Fibroblast of pulmonary artery (primary cell): ENCODE results near the gene LENG1.
A peak's percentile ranks its signal among the peaks of the same experiment; 100 is the strongest.

Experiments used
- DNase-seq: peaks from one replicate; pipeline ENCODE4 v3.0.0-alpha.2; 2010; ENCODE audit warnings: low read depth
- H3K4me3 ChIP-seq: replicated peaks from 2 replicates; pipeline ENCODE4 v1.5.1; 2011; ENCODE audit warnings: low read depth, mild to moderate bottlenecking, control low read depth, low read length, moderate library complexity
- TF ChIP-seq, protein P1 (sequence below): IDR thresholded peaks from 2 replicates; pipeline ENCODE4 v1.5.1; 2011; ENCODE audit warnings: mild to moderate bottlenecking, control low read depth, low read length, inconsistent platforms; ENCODE audit errors: missing control alignments

The LENG1 gene

DNA sequence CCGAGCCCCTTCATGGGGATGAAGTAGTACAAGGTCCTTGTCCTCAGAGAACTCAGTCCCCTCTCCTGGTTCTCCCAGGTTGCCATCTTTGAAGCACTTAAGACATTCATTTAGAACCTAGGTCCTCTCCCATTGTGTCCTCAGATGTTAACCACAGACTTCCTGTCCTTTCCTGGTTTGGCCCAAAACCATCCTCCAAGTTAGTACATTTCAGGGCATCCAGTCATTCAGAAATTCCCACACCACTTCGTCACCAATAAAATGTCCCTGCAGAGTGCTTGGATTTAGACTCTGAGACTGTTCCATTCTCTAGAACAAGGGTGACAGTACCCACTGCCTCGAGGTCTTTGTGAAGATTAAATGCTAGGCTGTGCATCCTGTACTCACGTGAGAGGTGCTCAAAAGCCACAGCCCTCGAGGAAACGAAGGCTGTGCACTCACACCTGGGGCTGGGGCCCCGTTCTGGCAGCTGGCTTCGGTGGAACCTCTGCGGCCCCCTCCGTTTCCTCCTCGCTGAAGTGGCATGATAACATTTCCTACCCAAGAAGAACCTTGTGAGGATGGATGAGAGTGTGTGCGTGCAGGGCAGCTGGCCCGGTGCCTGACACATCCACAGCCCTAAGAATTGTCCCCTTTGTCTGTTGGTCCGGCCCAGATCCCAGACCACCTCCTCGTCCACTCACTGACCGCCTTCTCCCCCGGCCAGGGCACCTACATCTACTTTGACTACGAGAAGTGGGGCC lies 4.7 kb downstream of the LENG1 start:
- DNase-seq: peak; percentile 33
- no peak overlapping the region for H3K4me3 ChIP-seq
- TF ChIP-seq, protein P1, sequence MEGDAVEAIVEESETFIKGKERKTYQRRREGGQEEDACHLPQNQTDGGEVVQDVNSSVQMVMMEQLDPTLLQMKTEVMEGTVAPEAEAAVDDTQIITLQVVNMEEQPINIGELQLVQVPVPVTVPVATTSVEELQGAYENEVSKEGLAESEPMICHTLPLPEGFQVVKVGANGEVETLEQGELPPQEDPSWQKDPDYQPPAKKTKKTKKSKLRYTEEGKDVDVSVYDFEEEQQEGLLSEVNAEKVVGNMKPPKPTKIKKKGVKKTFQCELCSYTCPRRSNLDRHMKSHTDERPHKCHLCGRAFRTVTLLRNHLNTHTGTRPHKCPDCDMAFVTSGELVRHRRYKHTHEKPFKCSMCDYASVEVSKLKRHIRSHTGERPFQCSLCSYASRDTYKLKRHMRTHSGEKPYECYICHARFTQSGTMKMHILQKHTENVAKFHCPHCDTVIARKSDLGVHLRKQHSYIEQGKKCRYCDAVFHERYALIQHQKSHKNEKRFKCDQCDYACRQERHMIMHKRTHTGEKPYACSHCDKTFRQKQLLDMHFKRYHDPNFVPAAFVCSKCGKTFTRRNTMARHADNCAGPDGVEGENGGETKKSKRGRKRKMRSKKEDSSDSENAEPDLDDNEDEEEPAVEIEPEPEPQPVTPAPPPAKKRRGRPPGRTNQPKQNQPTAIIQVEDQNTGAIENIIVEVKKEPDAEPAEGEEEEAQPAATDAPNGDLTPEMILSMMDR: no peak

DNA sequence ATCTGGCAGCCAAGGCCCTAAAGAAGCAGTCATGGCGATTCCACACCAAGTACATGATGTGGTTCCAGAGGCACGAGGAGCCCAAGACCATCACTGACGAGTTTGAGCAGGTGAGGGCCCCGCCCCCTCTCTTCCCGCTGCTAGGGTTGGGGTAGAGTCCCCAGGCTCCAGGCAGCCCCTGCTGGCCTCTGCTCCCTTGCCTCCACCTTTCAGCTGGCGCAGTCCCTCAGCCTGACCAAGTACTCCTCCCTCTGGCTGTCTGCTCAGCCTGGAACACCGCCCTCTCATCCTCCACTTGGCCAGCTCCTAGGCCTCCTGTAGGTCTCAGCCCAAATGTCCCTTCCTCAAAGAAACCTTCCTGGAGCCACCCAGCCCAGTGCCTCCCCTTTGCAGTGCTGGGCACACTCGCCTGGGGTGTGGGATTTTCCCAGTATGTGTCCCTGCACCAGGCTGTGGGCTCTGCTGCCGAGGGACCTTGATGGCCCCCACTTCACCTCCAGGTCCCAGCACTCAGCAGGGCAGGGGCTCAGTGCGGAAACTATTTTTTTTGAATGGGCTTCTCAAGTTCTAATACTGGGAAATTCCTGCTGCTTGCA lies 5.7 kb downstream of the LENG1 start:
- TF ChIP-seq, protein P1: no peak
- H3K4me3 ChIP-seq: no peak overlapping the region
- no peak for DNase-seq

DNA sequence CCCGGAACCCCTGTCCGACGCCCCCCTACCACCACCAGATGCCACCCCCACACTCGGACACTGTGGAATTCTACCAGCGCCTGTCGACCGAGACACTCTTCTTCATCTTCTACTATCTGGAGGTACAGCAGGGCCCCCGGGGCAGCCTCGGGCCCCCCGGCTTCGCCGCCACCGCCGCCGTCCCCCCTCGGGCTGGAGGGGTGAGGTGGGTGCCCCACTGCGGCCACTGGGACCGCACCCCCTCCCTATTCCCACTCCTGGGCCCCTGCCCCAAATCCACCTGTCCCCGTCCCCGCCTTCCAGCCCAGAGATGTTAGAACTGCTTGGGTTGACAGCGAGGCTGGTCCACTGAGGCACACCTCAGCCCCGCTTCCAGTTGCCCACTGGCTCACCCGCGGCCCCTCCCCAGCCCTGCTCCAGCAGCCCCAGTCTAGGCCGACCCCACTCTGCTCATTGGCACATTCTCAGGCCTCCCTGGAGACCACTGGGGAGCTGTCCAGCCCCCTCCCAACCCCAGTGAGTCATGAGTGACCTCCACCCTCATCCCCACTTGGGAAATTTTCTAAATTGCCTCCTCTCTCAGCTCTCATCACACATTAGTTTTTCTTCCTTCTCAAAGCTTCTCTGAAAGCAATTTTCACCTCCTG lies 6.5 kb downstream of the LENG1 start:
- no peak for DNase-seq
- no peak overlapping the region for H3K4me3 ChIP-seq
- TF ChIP-seq, protein P1: no peak

GRCh38 chr19:54152267-54152666 lies 7.3 kb downstream of the LENG1 start:
- no peak for DNase-seq
- no peak overlapping the region for H3K4me3 ChIP-seq
- TF ChIP-seq, protein P1: no peak

GRCh38 chr19:54151362-54152035 lies 8.0 kb downstream of the LENG1 start:
- TF ChIP-seq, protein P1: no peak
- DNase-seq: no peak
- no peak overlapping the region for H3K4me3 ChIP-seq

DNA sequence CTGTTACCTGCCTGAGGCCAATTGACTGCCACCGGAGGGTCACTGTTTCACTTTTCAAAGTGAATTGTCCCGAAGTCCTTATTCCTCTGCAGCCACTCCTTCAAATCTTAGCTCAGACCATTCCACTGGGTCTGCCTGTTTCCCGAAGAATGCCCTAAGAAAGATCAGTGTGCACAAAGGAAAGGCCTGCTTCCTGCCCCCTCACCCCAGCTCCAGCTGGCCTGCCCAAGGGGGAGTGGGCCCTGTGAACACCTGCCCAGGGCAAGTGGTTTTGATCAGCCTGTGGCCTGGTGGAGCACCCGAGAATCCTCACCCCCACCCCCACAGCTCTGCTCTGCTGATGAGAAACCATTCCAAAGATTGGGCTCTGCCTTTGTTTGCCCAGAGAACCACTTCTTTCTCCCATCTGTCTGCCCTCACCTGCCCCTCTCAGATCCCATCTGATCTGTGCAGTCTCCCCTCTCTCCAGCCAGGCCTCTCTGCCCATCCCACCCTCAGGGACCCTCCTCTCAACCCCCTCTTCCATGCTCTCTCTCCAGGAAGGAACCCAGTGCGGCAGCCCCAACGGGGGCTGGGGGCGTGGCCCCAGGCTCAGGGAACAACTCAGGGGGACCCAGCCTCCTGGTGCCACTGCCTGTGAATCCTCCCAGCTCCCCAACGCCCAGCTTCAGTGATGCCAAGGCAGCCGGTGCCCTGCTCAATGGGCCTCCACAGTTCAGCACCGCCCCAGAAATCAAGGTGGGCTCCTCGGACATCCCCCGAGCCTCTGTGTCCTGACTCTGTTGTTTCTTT lies 10.3 kb downstream of the LENG1 start:
- TF ChIP-seq, protein P1: no peak
- no peak overlapping the region for H3K4me3 ChIP-seq
- DNase-seq: no peak
